ENCODE results near the gene CHN1.

CHN1 gene

GRCh38 chr2:174833737-174834136 lies 171.4 kb downstream of the CHN1 start:
- no peak overlapping the region for H3K27ac ChIP-seq
- H2AFZ ChIP-seq (ENCODE audit: low read depth), result no peak overlapping the region
- no peak overlapping the region for H3K4me2 ChIP-seq
- no peak for TF ChIP-seq CTCF (conservative IDR thresholded peaks at IDR 0.05; ENCODE audit: low read depth, low read length)
- H3K4me3 ChIP-seq (IDR thresholded peaks at IDR 0.05; ENCODE audit: insufficient read depth, low read depth, low read length), result no peak overlapping the region
- H4K20me1 ChIP-seq (ENCODE audit: insufficient read depth), result no peaks in the 10 kb centered on the region
- peaks cover 14% of the 10 kb centered on the region for H3K4me1 ChIP-seq (ENCODE audit: low read depth, poor library complexity, severe bottlenecking)
- no peaks in the 10 kb centered on the region for H3K27me3 ChIP-seq (ENCODE audit: insufficient read depth, low read depth)
- no peaks in the 10 kb centered on the region for H3K79me2 ChIP-seq (ENCODE audit: insufficient read depth, low read depth)
- H3K9ac ChIP-seq, result no peak overlapping the region
- H3K36me3 ChIP-seq (ENCODE audit: insufficient read depth), result no peaks in the 10 kb centered on the region

- Histone ChIP-seq H3K27ac (no peak overlapping the region), H3K4me3 (IDR thresholded peaks at IDR 0.05; ENCODE audit: insufficient read depth, low read depth, low read length) (no peak overlapping the region), H3K36me3 (ENCODE audit: insufficient read depth) (no peaks in the 10 kb centered on the region), H3K79me2 (ENCODE audit: insufficient read depth, low read depth) (no peaks in the 10 kb centered on the region), H3K27me3 (ENCODE audit: insufficient read depth, low read depth) (no peaks in the 10 kb centered on the region), H2AFZ (ENCODE audit: low read depth) (no peak overlapping the region), H3K4me1 (ENCODE audit: low read depth, poor library complexity, severe bottlenecking) (peaks cover 6% of the 10 kb centered on the region), H4K20me1 (ENCODE audit: insufficient read depth) (no peaks in the 10 kb centered on the region), H3K9ac (no peak overlapping the region), H3K4me2 (no peak overlapping the region)
- TF ChIP-seq CTCF (conservative IDR thresholded peaks at IDR 0.05; ENCODE audit: low read depth, low read length), result no peak
Measured at GRCh38 chr2:174830561-174830960, 174.6 kb downstream of the CHN1 start.

GRCh38 chr2:174829550-174829949 lies 175.6 kb downstream of the CHN1 start:
- H4K20me1 ChIP-seq (ENCODE audit: insufficient read depth), result no peaks in the 10 kb centered on the region
- no peak overlapping the region for H3K4me2 ChIP-seq
- H3K4me3 ChIP-seq (IDR thresholded peaks at IDR 0.05; ENCODE audit: insufficient read depth, low read depth, low read length), result no peak overlapping the region
- no peaks in the 10 kb centered on the region for H3K36me3 ChIP-seq (ENCODE audit: insufficient read depth)
- no peaks in the 10 kb centered on the region for H3K4me1 ChIP-seq (ENCODE audit: low read depth, poor library complexity, severe bottlenecking)
- H2AFZ ChIP-seq (ENCODE audit: low read depth), result no peak overlapping the region
- H3K27me3 ChIP-seq (ENCODE audit: insufficient read depth, low read depth), result no peaks in the 10 kb centered on the region
- TF ChIP-seq CTCF (conservative IDR thresholded peaks at IDR 0.05; ENCODE audit: low read depth, low read length), result no peak
- no peaks in the 10 kb centered on the region for H3K79me2 ChIP-seq (ENCODE audit: insufficient read depth, low read depth)
- H3K27ac ChIP-seq, result no peak overlapping the region
- H3K9ac ChIP-seq, result no peak overlapping the region

GRCh38 chr2:174827371-174828369 lies 177.5 kb downstream of the CHN1 start:
- Histone ChIP-seq H3K36me3 (ENCODE audit: insufficient read depth) (no peaks in the 10 kb centered on the region), H3K9ac (no peak overlapping the region), H3K4me3 (IDR thresholded peaks at IDR 0.05; ENCODE audit: insufficient read depth, low read depth, low read length) (no peak overlapping the region), H3K27me3 (ENCODE audit: insufficient read depth, low read depth) (no peaks in the 10 kb centered on the region), H3K4me1 (ENCODE audit: low read depth, poor library complexity, severe bottlenecking) (no peaks in the 10 kb centered on the region), H4K20me1 (ENCODE audit: insufficient read depth) (no peaks in the 10 kb centered on the region), H3K79me2 (ENCODE audit: insufficient read depth, low read depth) (no peaks in the 10 kb centered on the region), H3K27ac (no peak overlapping the region), H2AFZ (ENCODE audit: low read depth) (no peak overlapping the region), H3K4me2 (no peak overlapping the region)
- no peak for TF ChIP-seq CTCF (conservative IDR thresholded peaks at IDR 0.05; ENCODE audit: low read depth, low read length)

Measured in KMS-11 (cell line).